GM19351 (cell line): Measurements from ENCODE around the gene NR2F1-AS1.
"Not testable (repeated sequence)": the region's sequence is repeated elsewhere in the genome, so short reads cannot be mapped to it uniquely, and the experiment has no call there.

Experiments
- ATAC-seq: cut with Tn5 transposase; IDR thresholded peaks from one replicate; pipeline ENCODE4 v1.9.1; 2021; ENCODE audit warnings: mild to moderate bottlenecking, moderate library complexity; ENCODE audit not compliant: unreplicated experiment

The NR2F1-AS1 gene

DNA sequence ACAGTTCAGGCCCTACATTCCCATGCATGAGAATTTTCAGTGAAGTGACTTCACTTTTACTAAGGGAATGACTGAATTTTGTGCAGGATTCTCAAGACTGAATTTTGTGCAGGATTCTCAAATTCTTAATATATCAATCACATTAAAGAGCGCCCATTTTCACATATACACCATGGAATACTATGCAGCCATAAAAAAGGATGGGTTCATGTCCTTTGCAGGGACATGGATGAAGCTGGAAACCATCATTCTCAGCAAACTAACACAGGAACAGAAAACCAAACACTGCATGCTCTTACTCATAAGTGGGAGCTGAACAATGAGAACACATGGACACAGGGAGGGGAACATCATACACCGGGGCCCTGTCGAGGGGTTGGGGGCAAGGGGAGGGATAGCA is 31.4 kb downstream of the NR2F1-AS1 start:
- ATAC-seq, result not testable (repeated sequence)

DNA sequence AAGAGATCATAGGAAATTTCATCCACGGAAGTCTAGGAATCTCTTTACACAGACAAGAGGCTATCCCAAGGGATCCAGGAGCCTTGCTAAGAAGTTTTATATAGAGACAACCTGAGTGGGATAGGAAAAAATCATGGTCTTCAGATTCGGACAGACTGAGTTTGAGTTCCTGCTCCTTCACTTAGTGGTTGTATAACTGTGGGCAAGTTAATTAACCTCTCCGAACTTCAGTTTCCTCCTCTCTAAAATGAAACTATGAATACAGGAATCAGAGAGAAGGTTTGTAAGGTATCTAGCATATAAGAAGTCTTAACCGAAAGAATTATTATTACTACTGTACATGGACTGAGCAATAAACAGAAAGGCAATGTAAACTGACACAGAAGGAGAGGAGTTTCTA is 35.1 kb downstream of the NR2F1-AS1 start:
- no peak for ATAC-seq

DNA sequence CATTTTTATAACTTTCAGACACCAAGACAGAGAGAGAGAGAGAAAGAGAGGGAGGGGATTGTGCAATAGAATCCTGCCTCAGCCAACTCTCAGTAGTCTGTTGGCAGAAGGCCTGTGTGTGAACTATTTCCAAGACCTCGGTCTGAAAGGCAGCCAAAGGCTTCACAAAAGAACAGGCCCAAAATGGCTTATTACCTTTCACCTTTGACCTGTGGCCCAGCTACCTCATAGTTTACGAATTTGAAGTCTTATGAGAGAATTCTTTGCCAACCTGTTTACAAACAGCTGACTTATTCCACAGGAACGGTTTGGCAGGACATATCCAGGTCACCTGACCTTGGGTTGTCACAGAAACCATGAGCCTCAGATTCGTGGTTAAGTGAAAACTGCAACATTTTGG is 48.6 kb downstream of the NR2F1-AS1 start:
- ATAC-seq, result no peak

DNA sequence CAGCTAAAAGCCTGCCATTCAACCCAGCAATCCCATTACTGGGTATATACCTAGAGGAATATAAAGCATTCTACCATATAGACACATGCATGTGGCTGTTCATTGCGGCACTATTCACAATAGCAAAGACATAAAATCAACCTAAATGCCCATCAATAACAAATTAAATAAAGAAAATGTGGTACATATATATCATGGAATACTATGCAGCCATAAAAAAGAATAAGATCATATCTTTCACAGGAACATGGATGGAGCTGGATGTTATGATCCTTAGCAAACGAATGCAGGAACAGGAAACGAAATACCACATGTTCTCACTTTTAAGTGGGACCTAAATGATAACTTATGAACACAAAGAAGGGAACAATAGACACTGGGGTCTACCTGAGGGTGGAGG is 59.2 kb downstream of the NR2F1-AS1 start:
- not testable (repeated sequence) for ATAC-seq

DNA sequence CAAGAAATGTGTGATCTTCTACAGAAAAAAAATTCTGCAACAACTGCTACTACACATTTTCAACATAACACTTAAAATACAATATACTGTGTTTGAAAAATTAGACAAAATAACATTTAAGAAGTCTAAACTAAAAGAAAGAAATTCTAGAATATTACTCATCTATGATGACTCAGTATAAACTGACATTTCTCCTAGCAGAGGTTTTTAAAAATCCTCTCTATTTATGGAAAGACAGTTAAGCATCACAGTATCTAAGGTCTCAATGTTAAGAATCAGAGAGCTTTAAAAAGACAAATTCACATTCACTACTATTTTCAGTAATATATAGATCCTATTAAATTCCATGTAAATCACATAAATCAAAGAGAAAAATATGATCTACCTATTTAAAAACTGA is 61.3 kb downstream of the NR2F1-AS1 start:
- no peak for ATAC-seq

DNA sequence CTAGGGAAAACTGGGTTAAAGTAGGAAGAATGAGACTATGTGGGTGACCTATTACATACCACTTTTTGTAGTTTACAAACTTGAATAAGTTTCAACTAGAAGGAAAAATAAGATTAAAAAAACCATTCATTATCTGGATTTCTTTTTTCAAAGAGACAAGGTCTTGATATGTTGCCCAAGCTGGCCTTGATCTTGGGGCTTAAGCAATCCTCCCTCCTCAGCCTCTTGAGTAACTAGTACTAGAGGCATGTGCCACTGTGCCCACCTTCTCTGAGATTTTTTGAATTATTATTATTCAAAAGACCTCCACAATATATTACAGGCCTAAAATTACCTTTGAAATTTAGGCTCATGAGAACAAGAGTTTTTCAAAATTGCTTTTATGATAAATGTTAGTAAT is 63.2 kb downstream of the NR2F1-AS1 start:
- ATAC-seq, result no peak

DNA sequence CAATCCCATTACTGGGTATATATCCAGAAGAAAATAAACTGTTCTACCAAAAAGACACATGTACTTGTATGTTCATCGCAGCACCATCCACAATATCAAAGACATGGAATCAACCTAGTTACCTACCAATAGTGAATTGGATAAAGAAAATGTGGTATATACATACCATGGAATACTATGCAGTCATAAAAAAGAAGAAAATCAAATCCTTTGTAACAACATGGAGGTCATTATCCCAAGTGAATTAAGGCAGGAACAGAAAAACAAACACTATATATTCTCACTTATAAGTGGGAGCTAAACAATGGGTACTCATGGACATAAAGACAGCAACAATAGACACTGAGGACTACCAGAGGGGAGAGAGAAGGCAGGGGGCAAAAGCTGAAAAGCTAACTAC is 67.7 kb downstream of the NR2F1-AS1 start:
- ATAC-seq, result no peak

DNA sequence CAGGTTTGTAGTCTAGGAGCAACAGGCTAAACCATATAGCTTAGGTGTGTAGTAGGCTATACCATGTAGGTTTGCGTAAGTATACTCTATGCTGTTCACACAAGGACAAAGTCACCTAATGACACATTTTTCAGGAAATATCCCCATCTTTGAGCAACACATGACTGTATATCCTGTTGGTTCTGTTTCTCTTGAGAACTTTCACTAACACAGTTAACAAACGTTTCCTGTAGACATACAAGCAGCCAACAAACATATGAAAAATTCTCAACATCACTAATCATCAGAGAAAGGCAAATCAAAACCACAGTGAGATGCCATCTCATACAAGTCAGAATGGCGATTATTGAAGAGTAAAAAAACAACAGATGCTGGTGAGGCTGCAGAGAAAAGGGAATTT is 68.2 kb downstream of the NR2F1-AS1 start:
- ATAC-seq, result no peak

DNA sequence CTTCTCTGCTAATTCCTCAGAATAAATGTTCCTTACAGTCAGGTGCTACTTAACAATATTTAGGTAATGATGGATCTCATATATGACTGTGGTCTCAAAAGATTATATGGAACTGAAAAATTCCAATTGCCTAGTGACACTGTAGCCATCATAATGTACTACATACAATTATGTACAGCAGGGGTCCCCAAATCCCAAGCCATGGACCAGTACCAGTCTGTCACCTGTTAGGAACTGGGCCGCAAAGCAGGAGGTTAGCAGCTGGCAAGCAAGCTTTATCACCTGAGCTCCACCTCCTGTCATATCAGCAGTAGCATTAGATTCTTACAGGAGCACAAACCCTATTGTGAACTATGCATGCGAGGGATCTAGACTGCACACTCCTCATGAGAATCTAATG is 69.6 kb downstream of the NR2F1-AS1 start:
- no peak for ATAC-seq

DNA sequence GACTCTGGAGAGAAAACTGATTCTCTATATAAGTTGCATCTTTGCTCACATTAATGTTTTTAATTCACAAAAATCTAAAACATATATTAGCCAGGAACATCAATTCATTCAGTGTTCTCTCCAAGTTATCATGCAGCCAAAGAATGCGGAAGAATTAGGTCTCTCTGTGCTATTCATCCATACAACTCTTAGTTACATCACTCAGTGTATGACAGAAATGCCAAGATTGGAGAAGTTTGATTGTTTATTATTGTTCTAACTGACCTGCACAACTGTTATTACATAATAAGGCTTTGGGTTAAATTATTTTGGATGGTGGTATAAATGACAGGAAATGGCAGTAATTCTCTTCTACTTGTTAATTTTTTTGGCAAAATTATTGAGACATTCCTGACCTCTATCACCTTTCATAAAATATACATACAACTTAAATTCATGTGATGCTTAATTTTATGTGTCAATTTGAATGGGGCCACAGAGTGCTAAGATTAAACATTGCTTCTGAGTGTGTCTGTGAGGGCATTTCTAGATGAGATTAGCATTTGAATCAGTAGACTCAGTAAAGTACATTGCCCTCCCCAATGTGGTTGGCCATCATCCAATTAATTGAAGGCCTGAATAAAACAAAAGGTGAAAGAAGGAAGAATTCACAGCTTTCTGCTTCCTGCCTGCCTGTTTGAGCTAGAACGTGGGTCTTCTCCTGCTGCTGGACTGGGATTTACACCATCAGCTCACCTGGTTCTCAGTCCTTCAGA is 70.2 kb downstream of the NR2F1-AS1 start:
- ATAC-seq, result no peak

DNA sequence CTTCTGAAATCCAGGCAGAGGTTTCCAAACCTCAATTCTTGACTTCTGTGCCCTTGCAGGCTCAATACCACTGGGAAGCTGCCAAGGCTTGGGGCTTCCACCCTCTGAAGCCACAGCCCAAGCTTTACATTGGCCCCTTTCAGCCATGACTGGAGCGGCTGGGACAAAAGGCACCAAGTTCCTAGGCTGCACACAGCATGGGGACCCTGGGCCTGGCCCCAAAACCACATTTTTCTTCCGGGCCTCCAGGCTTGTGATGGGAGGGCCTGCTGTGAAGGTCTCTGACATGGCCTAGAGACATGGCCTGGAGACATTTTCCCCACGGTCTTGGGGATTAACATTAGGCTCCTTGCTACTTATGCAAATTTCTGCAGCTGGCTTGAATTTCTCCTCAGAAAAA is 75.5 kb downstream of the NR2F1-AS1 start:
- ATAC-seq, result not testable (repeated sequence)

DNA sequence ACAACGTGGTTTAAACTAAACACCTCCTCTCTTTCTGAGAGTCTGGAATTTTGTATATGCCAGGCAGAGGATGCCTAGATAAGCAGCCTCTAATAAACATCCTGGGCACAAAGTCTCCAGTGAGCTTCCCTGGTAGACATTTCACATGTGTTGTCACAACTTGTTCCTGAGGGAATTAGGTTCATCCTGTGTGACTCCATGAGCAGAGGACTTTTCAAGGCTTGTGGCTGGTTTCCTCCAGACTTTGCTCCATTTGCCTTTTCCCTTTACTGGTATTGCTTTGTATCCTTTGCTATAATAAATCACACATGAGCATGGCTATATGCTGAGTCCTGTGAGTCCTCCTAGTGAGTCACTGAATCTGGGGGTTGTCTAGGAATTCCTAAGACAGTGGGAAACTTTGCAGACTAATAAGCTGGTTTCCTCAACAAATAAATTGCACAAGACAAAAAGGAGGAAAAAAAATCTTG is 77.4 kb downstream of the NR2F1-AS1 start:
- no peak for ATAC-seq

DNA sequence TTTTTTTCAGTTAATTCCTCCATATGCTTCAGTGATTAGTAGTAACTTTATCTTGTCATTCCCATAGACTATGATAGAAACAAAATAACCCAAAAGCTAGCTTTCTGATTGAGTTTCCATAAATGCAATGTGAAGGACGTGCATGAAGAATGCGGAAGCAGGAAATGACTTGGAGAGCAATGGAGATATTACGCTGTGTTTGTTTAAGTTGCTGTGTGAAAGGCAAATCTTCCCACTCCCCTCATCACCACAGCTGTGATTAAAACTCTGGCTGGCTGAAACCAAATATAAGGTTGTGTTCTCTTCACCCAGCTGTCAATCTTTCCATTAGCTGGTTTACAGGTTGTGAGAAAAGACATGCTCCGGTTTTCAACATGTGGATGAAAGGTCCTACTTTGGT is 83.9 kb downstream of the NR2F1-AS1 start:
- no peak for ATAC-seq

DNA sequence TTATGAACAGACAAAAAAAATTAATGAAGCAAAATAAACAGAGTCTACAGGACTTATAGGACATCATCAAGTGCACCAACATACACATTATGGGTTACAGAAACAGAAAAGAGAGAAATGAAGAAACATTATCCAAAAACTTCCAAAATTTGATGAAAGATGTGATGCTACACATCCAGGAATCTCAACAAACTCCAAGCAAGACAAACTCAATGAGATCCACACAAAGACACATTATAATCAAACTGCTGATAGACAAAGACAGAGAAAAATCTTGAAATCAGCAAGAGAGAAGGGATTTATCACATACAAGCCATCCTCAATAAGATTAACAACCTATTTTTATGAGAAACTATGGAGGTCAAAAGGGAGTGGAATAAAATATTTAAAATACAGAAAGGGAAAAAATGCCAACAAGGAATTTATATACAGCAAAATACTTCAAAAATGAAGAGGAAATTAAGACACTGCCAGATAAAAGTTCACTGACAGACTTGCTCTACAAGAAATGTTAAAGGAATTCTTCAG is 101.0 kb downstream of the NR2F1-AS1 start:
- ATAC-seq, result no peak

DNA sequence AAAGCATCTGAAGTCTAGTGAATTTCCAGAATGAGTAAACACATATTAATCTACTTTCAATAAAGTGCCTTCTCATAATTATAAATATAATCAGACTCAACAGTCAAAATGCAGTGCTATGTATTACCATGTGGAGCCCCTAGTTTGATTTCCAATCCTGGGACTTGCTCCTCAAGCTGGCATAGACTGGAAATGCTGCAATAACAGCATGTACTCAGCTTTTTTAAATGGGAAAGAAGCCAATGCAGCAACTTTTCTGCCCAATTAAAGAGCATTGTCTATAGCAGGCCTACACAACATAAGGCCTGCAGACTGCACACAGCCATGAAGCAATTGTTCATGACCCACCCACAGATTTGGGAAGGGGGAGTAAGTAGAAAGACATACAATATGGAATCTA is 103.2 kb downstream of the NR2F1-AS1 start:
- no peak for ATAC-seq

DNA sequence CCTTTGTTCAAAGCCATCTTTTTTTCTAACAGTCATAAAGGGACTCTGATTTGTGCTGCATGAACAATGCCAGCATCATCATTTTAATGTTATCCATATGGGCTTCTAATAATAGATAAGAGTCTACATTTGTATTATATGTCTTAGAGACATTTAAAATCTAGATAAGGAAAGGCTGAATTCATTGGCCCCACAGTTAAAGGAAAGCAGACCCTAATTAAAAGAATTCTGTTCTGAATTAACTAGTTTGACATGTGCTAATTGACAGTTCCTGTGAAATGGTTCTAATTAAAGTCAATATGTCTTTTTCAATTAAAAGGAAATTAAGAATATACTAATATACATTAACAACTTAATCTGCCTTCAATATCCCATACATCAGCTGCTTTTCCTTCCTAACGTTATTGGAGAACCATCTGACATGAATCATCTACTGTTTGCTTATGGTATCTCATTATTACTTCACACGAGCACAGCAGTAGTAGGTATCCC is 104.7 kb downstream of the NR2F1-AS1 start:
- ATAC-seq, result no peak

DNA sequence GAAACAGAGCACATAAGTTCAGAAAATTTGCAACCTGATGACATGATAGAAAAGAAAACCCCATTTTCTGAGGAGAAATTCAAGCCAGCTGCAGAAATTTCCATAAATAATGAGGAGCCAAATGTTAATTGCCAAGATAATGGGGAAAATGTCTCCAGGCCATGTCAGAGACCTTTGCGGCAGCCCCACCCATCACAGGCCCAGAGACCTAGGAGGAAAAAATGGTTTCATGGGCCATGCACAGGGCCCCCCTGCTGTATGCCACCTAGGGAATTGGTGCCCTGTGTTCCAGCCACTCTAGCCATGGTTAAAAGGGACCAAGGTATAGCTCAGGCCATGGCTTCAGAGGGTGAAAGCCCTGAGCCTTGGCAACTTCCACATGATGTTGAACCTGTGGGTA is 118.1 kb downstream of the NR2F1-AS1 start:
- no peak for ATAC-seq

DNA sequence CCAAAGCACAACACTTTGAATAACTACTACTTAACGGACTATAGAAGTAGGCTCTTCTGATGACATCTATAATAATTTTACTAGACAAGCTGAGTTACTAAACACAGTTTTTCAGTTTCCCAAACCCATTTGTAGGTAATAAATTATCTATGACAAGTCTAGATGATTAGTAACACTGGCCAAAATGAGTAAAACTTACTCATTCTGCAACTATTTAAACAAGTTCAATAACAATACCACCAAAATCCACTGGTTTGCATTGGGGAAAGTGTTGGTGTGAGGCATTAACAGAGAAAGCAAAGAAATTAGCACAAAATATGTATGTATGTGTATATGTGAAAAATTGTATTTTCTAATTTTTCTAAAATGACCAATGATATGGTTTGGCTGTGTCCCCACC is 119.3 kb downstream of the NR2F1-AS1 start:
- no peak for ATAC-seq

DNA sequence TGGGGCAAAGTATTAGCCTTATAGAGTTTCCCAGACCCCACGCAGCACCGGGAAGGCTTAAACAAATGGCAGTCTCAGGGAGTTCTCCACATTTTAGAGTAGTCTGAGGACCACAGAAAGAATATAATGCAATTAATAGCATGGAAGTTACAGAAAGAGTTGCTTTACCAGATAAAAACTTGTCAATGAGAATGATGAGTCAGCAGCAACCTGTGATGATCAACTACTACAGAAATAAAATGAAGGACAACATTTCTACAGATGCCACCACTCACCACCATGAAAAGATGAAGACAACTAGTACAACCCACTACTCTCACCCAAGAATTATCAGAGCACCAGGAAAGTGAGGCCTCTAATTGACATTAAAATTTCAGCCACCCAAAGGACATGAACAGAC is 120.7 kb downstream of the NR2F1-AS1 start:
- no peak for ATAC-seq

DNA sequence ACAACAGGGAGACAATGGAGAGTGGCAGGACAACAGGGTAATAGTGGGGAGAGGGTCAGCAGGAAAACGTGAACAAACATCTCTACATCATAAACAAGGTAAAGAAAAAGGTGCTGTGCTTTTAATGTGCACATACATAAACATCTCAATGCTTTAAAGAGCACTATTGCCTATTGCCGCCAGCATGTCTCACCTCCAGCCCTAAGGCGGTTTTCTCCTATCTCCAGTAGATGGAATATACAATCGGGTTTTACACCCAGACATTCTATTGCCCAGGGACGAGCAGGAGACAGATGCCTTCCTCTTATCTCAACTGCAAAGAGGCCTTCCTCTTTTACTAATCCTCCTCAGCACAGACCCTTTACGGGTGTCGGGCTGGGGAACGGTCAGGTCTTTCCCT is 124.2 kb downstream of the NR2F1-AS1 start:
- not testable (repeated sequence) for ATAC-seq

DNA sequence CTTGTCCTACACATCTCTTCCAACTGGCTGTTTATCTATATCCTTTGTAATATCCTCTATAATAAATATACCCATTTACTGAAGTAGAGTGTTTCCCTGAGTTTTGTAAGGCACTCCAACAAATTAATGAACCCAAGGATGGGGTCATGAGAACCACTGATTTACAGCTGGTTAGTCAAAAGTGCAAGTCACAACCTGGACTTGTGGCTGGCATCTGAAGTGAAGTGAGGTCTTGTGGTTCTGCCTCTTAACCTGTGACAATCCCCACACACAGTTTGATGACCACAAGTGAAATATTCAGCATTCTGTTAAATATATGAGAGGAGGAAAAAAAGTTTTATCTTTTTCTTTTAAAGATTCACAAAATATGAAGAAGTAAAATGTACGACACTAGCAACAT is 126.1 kb downstream of the NR2F1-AS1 start:
- no peak for ATAC-seq

DNA sequence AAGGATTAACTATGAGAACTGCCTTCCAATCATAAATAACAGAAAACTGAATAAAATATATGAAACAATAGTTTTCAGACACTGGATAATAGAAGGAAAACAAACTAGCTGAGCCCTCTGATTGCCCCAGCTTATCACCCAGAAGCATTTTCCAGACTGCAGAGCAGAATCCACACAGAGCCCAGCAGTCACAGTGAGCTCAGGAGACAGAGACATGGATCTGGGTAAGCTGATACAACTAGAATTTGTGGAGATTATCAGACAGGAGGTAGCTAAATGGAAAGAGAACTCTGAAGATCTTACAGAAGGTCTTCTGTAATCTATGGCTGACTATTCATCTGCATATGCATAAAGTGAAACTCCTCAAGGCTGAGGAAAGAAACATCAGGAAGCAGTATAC is 128.8 kb downstream of the NR2F1-AS1 start:
- no peak for ATAC-seq

DNA sequence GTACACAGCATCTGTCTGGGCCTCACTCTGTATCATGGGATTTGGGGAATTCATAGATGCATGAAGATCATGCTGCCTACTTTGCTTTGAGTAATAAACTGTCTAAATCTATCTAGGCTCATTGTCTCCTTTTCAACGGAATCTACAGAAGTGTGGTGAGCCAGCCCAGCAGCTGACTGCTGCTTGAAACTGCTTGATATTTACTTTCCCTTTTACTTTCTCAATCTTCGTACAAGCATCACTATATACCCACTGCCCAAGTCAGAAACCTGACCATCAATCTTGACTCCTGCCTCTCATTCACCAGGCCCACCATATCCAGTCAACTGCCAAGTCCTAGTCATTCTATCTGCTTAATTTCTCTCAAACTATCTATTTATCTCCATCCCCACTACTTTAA is 142.9 kb downstream of the NR2F1-AS1 start:
- peak; percentile 49 for ATAC-seq
